ENCODE measurements around the gene NEIL1.

NEIL1 gene

GRCh38 chr15:75355369-75355768, 8.5 kb downstream of the NEIL1 start:
- H2BK12ac ChIP-seq (ENCODE audit: low read length in 2 of 2) = no peak overlapping the region
- WGBS = 96% methylated on average over 4 of the region's 4 CpGs
- H3K4ac ChIP-seq (ENCODE audit: low read depth in 1 of 2, low read length in 2 of 2) = no peak overlapping the region
- no peak overlapping the region for H4K91ac ChIP-seq (ENCODE audit: low read length)
- peaks cover 49 to 68% of the 10 kb centered on the region in 2 experiments for H3K36me3 ChIP-seq (ENCODE audit: control insufficient read depth in 1 of 2, insufficient read depth in 2 of 2, low read depth in 1 of 2, low read length in 2 of 2)
- no peaks in the 10 kb centered on the region for H3K79me1 ChIP-seq (replicated peaks; ENCODE audit: low read length, poor library complexity, severe bottlenecking)
- H2BK15ac ChIP-seq (ENCODE audit: low read depth, poor library complexity, severe bottlenecking) = no peak overlapping the region
- no peaks in the 10 kb centered on the region for H3K27me3 ChIP-seq (ENCODE audit: control insufficient read depth in 1 of 2, insufficient read depth in 1 of 2, low read length in 2 of 2)
- no peak overlapping the region for H3K27ac ChIP-seq (ENCODE audit: low read length, poor library complexity, severe bottlenecking)
- no peak for DNase-seq
- no peak overlapping the region for H4K8ac ChIP-seq (ENCODE audit: low read length)
- no peaks in the 10 kb centered on the region for H3K4me1 ChIP-seq (ENCODE audit: control insufficient read depth, insufficient read depth, low read depth, low read length)
- no peaks in the 10 kb centered on the region for H3K9me3 ChIP-seq (ENCODE audit: control insufficient read depth, low read length)
- no peak overlapping the region for H2BK120ac ChIP-seq (ENCODE audit: low read depth, low read length)
- no peak overlapping the region for H2BK5ac ChIP-seq (ENCODE audit: low read depth, low read length, poor library complexity, severe bottlenecking)
- H3K18ac ChIP-seq (ENCODE audit: low read depth in 1 of 2, low read length in 2 of 2) = no peak overlapping the region
- H3K4me2 ChIP-seq (ENCODE audit: low read length, poor library complexity, severe bottlenecking) = no peak overlapping the region
- H3K9ac ChIP-seq (ENCODE audit: low read length) = no peak overlapping the region
- H3K4me3 ChIP-seq (ENCODE audit: insufficient read depth in 1 of 2, low read depth in 1 of 2, low read length in 2 of 2) = no peak overlapping the region
- H2AK5ac ChIP-seq (ENCODE audit: low read length, severe bottlenecking) = no peak overlapping the region
- H2AFZ ChIP-seq (ENCODE audit: low read depth, low read length) = no peak overlapping the region
- H3K23ac ChIP-seq (ENCODE audit: low read length in 2 of 2) = no peak overlapping the region
- H3K14ac ChIP-seq (ENCODE audit: low read length in 2 of 2) = no peak overlapping the region

- Histone ChIP-seq H4K91ac (ENCODE audit: low read length) (no peak overlapping the region), H3K4me1 (ENCODE audit: control insufficient read depth, insufficient read depth, low read depth, low read length) (no peaks in the 10 kb centered on the region), H3K23ac (ENCODE audit: low read length in 2 of 2) (no peak overlapping the region), H2BK12ac (ENCODE audit: low read length in 2 of 2) (no peak overlapping the region), H3K4me2 (ENCODE audit: low read length, poor library complexity, severe bottlenecking) (no peak overlapping the region), H2BK15ac (ENCODE audit: low read depth, poor library complexity, severe bottlenecking) (no peak overlapping the region), H3K9ac (ENCODE audit: low read length) (no peak overlapping the region), H2BK120ac (ENCODE audit: low read depth, low read length) (no peak overlapping the region), H3K27ac (ENCODE audit: low read length, poor library complexity, severe bottlenecking) (no peak overlapping the region), H3K9me3 (ENCODE audit: control insufficient read depth, low read length) (no peaks in the 10 kb centered on the region), H3K4ac (ENCODE audit: low read depth in 1 of 2, low read length in 2 of 2) (no peak overlapping the region), H3K4me3 (ENCODE audit: insufficient read depth in 1 of 2, low read depth in 1 of 2, low read length in 2 of 2) (no peak overlapping the region), H2AFZ (ENCODE audit: low read depth, low read length) (no peak overlapping the region), H3K18ac (ENCODE audit: low read depth in 1 of 2, low read length in 2 of 2) (no peak overlapping the region), H3K27me3 (ENCODE audit: control insufficient read depth in 1 of 2, insufficient read depth in 1 of 2, low read length in 2 of 2) (no peaks in the 10 kb centered on the region), H2AK5ac (ENCODE audit: low read length, severe bottlenecking) (no peak overlapping the region), H2BK5ac (ENCODE audit: low read depth, low read length, poor library complexity, severe bottlenecking) (no peak overlapping the region), H3K36me3 (ENCODE audit: control insufficient read depth in 1 of 2, insufficient read depth in 2 of 2, low read depth in 1 of 2, low read length in 2 of 2) (peaks cover 52 to 74% of the 10 kb centered on the region in 2 experiments), H3K79me1 (replicated peaks; ENCODE audit: low read length, poor library complexity, severe bottlenecking) (no peaks in the 10 kb centered on the region), H3K14ac (ENCODE audit: low read length in 2 of 2) (no peak overlapping the region), H4K8ac (ENCODE audit: low read length) (no peak overlapping the region)
- WGBS = 95% methylated on average over 28 of the region's 28 CpGs
- no peak for DNase-seq
Observed at GRCh38 chr15:75356006-75356405, 9.2 kb downstream of the NEIL1 start.

DNA sequence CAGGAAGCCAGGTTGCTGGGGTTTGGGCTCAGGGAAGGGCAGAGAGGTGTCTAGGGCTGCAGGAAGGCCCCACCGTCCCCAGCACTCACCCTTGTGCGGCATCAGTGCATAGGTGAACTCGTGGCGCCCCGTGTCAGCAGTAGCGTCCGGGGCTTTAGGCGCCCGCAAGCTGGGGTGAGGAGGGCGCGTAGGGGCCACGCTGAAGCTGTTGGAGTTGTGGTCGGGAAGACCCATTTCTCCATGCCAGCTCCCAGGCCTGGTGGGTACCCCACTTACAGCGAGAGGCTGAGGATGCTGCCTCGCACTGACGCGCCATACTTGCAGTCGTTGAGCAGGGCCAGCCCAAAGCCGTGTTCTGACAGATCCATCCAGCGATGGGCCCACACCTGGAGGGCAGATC, 9.7 kb downstream of the NEIL1 start:
- peaks cover 57 to 79% of the 10 kb centered on the region in 2 experiments for H3K36me3 ChIP-seq (ENCODE audit: control insufficient read depth in 1 of 2, insufficient read depth in 2 of 2, low read depth in 1 of 2, low read length in 2 of 2)
- H2AK5ac ChIP-seq (ENCODE audit: low read length, severe bottlenecking) = no peak overlapping the region
- no peaks in the 10 kb centered on the region for H3K4me1 ChIP-seq (ENCODE audit: control insufficient read depth, insufficient read depth, low read depth, low read length)
- H3K9me3 ChIP-seq (ENCODE audit: control insufficient read depth, low read length) = no peaks in the 10 kb centered on the region
- 94% methylated on average over 20 of the region's 20 CpGs for WGBS
- no peak overlapping the region for H3K14ac ChIP-seq (ENCODE audit: low read length in 2 of 2)
- no peak for DNase-seq
- no peak overlapping the region for H3K9ac ChIP-seq (ENCODE audit: low read length)
- no peak overlapping the region for H4K91ac ChIP-seq (ENCODE audit: low read length)
- H2BK12ac ChIP-seq (ENCODE audit: low read length in 2 of 2) = no peak overlapping the region
- H3K27ac ChIP-seq (ENCODE audit: low read length, poor library complexity, severe bottlenecking) = no peak overlapping the region
- no peak overlapping the region for H2BK5ac ChIP-seq (ENCODE audit: low read depth, low read length, poor library complexity, severe bottlenecking)
- H3K27me3 ChIP-seq (ENCODE audit: control insufficient read depth in 1 of 2, insufficient read depth in 1 of 2, low read length in 2 of 2) = no peaks in the 10 kb centered on the region
- H3K4me2 ChIP-seq (ENCODE audit: low read length, poor library complexity, severe bottlenecking) = no peak overlapping the region
- no peak overlapping the region for H4K8ac ChIP-seq (ENCODE audit: low read length)
- no peak overlapping the region for H3K4ac ChIP-seq (ENCODE audit: low read depth in 1 of 2, low read length in 2 of 2)
- no peak overlapping the region for H3K18ac ChIP-seq (ENCODE audit: low read depth in 1 of 2, low read length in 2 of 2)
- peaks cover 3% of the 10 kb centered on the region for H3K79me1 ChIP-seq (replicated peaks; ENCODE audit: low read length, poor library complexity, severe bottlenecking)
- H3K4me3 ChIP-seq (ENCODE audit: insufficient read depth in 1 of 2, low read depth in 1 of 2, low read length in 2 of 2) = no peak overlapping the region
- no peak overlapping the region for H2BK120ac ChIP-seq (ENCODE audit: low read depth, low read length)
- H3K23ac ChIP-seq (ENCODE audit: low read length in 2 of 2) = no peak overlapping the region
- no peak overlapping the region for H2BK15ac ChIP-seq (ENCODE audit: low read depth, poor library complexity, severe bottlenecking)
- H2AFZ ChIP-seq (ENCODE audit: low read depth, low read length) = no peak overlapping the region

- Histone ChIP-seq H3K27me3 (ENCODE audit: control insufficient read depth in 1 of 2, insufficient read depth in 1 of 2, low read length in 2 of 2) (no peaks in the 10 kb centered on the region), H3K4me2 (ENCODE audit: low read length, poor library complexity, severe bottlenecking) (no peak overlapping the region), H2AK5ac (ENCODE audit: low read length, severe bottlenecking) (no peak overlapping the region), H3K36me3 (ENCODE audit: control insufficient read depth in 1 of 2, insufficient read depth in 2 of 2, low read depth in 1 of 2, low read length in 2 of 2) (peaks cover 72 to 87% of the 10 kb centered on the region in 2 experiments), H2BK120ac (ENCODE audit: low read depth, low read length) (no peak overlapping the region), H3K4me1 (ENCODE audit: control insufficient read depth, insufficient read depth, low read depth, low read length) (no peaks in the 10 kb centered on the region), H2BK12ac (ENCODE audit: low read length in 2 of 2) (no peak overlapping the region), H4K91ac (ENCODE audit: low read length) (no peak overlapping the region), H2AFZ (ENCODE audit: low read depth, low read length) (no peak overlapping the region), H3K14ac (ENCODE audit: low read length in 2 of 2) (no peak overlapping the region), H4K8ac (ENCODE audit: low read length) (no peak overlapping the region), H2BK5ac (ENCODE audit: low read depth, low read length, poor library complexity, severe bottlenecking) (no peak overlapping the region), H3K4ac (ENCODE audit: low read depth in 1 of 2, low read length in 2 of 2) (no peak overlapping the region), H3K4me3 (ENCODE audit: insufficient read depth in 1 of 2, low read depth in 1 of 2, low read length in 2 of 2) (no peak overlapping the region), H3K9me3 (ENCODE audit: control insufficient read depth, low read length) (no peaks in the 10 kb centered on the region), H3K23ac (ENCODE audit: low read length in 2 of 2) (no peak overlapping the region), H3K79me1 (replicated peaks; ENCODE audit: low read length, poor library complexity, severe bottlenecking) (peaks cover 9% of the 10 kb centered on the region), H3K9ac (ENCODE audit: low read length) (no peak overlapping the region), H2BK15ac (ENCODE audit: low read depth, poor library complexity, severe bottlenecking) (no peak overlapping the region), H3K18ac (ENCODE audit: low read depth in 1 of 2, low read length in 2 of 2) (no peak overlapping the region), H3K27ac (ENCODE audit: low read length, poor library complexity, severe bottlenecking) (no peak overlapping the region)
- DNase-seq = no peak
- WGBS = 98% methylated on average over 13 of the region's 17 CpGs
Observed at GRCh38 chr15:75357976-75358673, 11.3 kb downstream of the NEIL1 start.
